Cardiac fibroblast (primary cell): Measurements from ENCODE around the gene PPP2R3C.

ENCODE experiments used
- DNase-seq, 2 donors: peaks; one replicate each; pipeline versions ENCODE4 v3.0.0 to v3.0.0-alpha.2; 2010; ENCODE audit warnings: low read depth in 2 of 2
- H3K4me3 ChIP-seq, 2 donors: replicated peaks in 1 of 2; 1 replicate in 1 of 2; 2 replicates in 1 of 2; pipeline ENCODE4 v1.5.1; 2011; ENCODE audit warnings: low read depth in 2 of 2, low read length in 2 of 2, mild to moderate bottlenecking in 2 of 2, moderate library complexity in 1 of 2
- CTCF ChIP-seq: IDR thresholded peaks from one replicate; pipeline ENCODE4 v1.5.1; 2011; ENCODE audit warnings: low read depth, mild to moderate bottlenecking, low read length, inconsistent platforms

Gene PPP2R3C

GRCh38 chr14:35121887-35122695 is at the start of gene PPP2R3C, which contains the start of gene PRORP:
PPP2R3C (minus strand) TSS chr14:35121990; CDS start chr14:35121959, 31 bp downstream.
PRORP (plus strand) TSS chr14:35122552; CDS start chr14:35123246, 694 bp downstream.
- peak within 1 kb of the TSS; percentile 77 to 92 for H3K4me3 ChIP-seq
- TF ChIP-seq CTCF: no peak
- peak; percentile 87 to 97 for DNase-seq

GRCh38 chr14:35167496-35167895 is 45.7 kb upstream of the PPP2R3C start:
- no peak for TF ChIP-seq CTCF
- no peak for DNase-seq

GRCh38 chr14:35164849-35165248 is 43.1 kb upstream of the PPP2R3C start:
- no peak for TF ChIP-seq CTCF
- DNase-seq: no peak
- H3K4me3 ChIP-seq: no peak overlapping the region

More at GRCh38 chr14:35167496-35167895, 45.7 kb upstream of the PPP2R3C start:
- H3K4me3 ChIP-seq: no peak overlapping the region

GRCh38 chr14:35163384-35163783 is 41.6 kb upstream of the PPP2R3C start:
- TF ChIP-seq CTCF: no peak
- H3K4me3 ChIP-seq: no peak overlapping the region

GRCh38 chr14:35161231-35161630 is 39.4 kb upstream of the PPP2R3C start:
- H3K4me3 ChIP-seq: no peak overlapping the region
- no peak for TF ChIP-seq CTCF
- peak in 1 of 2 donors; percentile 59 for DNase-seq

More at GRCh38 chr14:35163384-35163783, 41.6 kb upstream of the PPP2R3C start:
- no peak for DNase-seq

- no peak for TF ChIP-seq CTCF
- DNase-seq: peak; percentile 81 to 95
- no peak overlapping the region for H3K4me3 ChIP-seq
Measured at GRCh38 chr14:35159742-35160409, 38.1 kb upstream of the PPP2R3C start.
